HFF-Myc (cell line): ENCODE measurements around the gene C5orf63.
"Not testable (repeated sequence)": the region's sequence is repeated elsewhere in the genome, so short reads cannot be mapped to it uniquely, and the experiment has no call there.

Source experiments
- DNase-seq: peaks from one replicate; pipeline ENCODE4 v3.0.0-alpha.2; 2011; ENCODE audit warnings: low read depth; ENCODE audit errors: extremely low read depth
- H3K4me3 ChIP-seq: replicated peaks from 2 replicates; pipeline ENCODE4 v1.5.1; 2011; ENCODE audit warnings: low read depth, mild to moderate bottlenecking, control low read depth, low read length
- TF ChIP-seq, protein P1 (sequence below): IDR thresholded peaks from 2 replicates; pipeline ENCODE4 v1.5.1; 2012; ENCODE audit warnings: mild to moderate bottlenecking, low read depth, low read length, control low read depth; ENCODE audit errors: missing control alignments

The C5orf63 gene

GRCh38 chr5:127009784-127010183 lies 63.5 kb downstream of the C5orf63 start:
- no peak for DNase-seq
- no peak overlapping the region for H3K4me3 ChIP-seq
- TF ChIP-seq, protein P1, sequence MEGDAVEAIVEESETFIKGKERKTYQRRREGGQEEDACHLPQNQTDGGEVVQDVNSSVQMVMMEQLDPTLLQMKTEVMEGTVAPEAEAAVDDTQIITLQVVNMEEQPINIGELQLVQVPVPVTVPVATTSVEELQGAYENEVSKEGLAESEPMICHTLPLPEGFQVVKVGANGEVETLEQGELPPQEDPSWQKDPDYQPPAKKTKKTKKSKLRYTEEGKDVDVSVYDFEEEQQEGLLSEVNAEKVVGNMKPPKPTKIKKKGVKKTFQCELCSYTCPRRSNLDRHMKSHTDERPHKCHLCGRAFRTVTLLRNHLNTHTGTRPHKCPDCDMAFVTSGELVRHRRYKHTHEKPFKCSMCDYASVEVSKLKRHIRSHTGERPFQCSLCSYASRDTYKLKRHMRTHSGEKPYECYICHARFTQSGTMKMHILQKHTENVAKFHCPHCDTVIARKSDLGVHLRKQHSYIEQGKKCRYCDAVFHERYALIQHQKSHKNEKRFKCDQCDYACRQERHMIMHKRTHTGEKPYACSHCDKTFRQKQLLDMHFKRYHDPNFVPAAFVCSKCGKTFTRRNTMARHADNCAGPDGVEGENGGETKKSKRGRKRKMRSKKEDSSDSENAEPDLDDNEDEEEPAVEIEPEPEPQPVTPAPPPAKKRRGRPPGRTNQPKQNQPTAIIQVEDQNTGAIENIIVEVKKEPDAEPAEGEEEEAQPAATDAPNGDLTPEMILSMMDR = no peak

DNA sequence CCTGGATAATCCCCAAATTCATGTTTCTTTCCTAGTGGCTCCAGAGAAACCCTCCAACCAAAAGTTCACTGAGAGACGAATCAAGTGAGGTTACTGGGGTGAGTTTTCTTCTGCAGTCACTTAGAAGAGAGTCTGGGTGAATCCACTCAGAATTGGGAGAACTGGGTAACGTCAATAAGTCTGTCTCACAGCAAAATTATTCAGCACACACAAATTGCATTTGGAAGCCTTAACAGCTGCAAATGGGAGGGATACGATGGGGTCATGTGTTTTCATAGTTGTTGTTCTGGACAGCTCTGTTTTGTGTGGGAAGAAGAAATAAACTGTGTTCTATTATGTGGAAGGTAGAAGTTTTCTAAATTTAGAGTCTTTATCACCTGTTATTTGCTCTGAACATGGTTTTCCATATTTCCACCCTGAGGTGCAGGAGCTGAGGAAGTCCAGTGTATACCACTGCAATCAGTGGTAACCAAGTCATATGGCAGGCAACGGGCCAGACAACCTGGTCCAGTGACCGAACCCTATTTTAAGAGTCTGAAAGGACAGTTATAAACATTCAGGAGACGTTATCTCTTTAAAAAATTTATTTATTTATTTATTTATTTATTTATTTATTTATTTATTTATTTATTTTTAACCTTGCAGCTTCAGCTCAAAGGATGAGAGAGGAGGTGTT lies 64.9 kb downstream of the C5orf63 start:
- H3K4me3 ChIP-seq = no peak overlapping the region
- DNase-seq = no peak
- TF ChIP-seq, protein P1 = no peak

- no peak overlapping the region for H3K4me3 ChIP-seq
- TF ChIP-seq, protein P1 = no peak
- DNase-seq = no peak
Observed at GRCh38 chr5:127007522-127007921, 65.8 kb downstream of the C5orf63 start.

DNA sequence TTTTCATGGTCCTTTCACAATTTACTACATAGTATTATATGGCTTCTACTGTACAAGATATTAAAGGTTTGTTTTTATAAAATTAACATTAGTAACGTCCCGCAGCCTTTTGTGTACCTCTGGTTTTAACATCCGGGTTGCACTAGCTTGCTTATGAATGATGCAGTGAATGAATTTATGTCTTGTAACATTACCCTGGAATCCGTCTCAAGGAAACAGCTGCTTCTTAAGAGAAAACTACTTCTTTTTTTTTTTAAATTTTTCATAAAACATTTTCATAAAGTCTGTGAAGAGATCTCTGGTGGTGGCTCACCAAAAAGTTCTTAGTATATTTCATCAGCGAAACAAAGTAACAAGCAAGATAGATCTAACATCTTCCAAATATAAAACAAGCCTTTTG lies 66.6 kb downstream of the C5orf63 start:
- TF ChIP-seq, protein P1 = no peak
- DNase-seq = no peak
- no peak overlapping the region for H3K4me3 ChIP-seq

DNA sequence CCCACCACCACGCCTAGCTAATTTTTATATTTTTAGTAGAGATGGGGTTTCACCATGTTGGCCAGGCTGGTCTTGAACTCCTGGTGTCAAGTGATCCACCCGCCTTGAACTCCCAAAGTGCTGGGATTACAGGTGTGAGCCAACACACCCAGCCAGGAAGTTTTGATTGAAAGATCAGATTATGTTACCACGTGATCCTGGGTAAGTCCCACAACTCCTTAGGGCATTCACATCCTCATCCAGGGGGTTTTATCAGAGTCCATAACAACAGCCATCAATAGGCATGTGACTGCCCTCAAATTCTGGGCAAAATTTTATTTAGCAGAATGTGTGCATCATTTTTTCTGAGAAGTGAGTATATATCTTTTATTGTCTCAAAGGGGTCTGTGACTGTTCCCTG lies 68.0 kb downstream of the C5orf63 start:
- DNase-seq = not testable (repeated sequence)

GRCh38 chr5:127004721-127005120 lies 68.6 kb downstream of the C5orf63 start:
- TF ChIP-seq, protein P1 = no peak

More for the DNA sequence above, 68.0 kb downstream of the C5orf63 start:
- H3K4me3 ChIP-seq = not testable (repeated sequence)

GRCh38 chr5:127003798-127004495 lies 69.4 kb downstream of the C5orf63 start:
- no peak overlapping the region for H3K4me3 ChIP-seq
- TF ChIP-seq, protein P1 = no peak
- no peak for DNase-seq

More at GRCh38 chr5:127004721-127005120, 68.6 kb downstream of the C5orf63 start:
- no peak overlapping the region for H3K4me3 ChIP-seq
- DNase-seq = no peak
